ENCODE data around the gene PIGN.

The PIGN gene

DNA sequence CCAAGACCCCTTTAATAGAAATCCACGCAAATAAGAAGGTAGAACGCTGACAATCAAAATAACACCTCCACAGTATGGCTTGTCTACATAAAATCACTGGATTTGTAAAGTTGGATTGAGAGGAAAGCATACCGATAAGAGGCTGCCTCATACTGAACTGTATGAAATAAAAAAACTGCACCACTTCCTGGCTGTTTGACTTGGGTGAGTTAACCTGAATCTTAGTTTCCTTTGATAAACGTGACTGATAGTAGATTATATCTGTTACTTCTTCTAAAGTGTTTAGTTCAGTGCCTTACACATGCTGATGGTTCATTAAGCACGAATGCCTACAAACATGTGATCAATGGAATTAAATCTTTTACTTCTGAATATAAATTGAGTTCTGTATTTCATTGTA is 153.6 kb downstream of the PIGN start:
- no peak overlapping the region for H3K4me3 Mint-ChIP-seq
- no peaks in the 10 kb centered on the region for H3K9me3 Mint-ChIP-seq
- H3K27ac Mint-ChIP-seq (ENCODE audit: low read depth): no peak overlapping the region
- H3K27me3 Mint-ChIP-seq: no peaks in the 10 kb centered on the region
- no peaks in the 10 kb centered on the region for H3K4me1 Mint-ChIP-seq
- no peak for ATAC-seq (replicated peaks; ENCODE audit: extremely low read depth, poor library complexity, severe bottlenecking)
- no peaks in the 10 kb centered on the region for H3K36me3 Mint-ChIP-seq (ENCODE audit: insufficient read depth)
- DNase-seq (ENCODE audit: low spot score in 2 of 2): no peak

DNA sequence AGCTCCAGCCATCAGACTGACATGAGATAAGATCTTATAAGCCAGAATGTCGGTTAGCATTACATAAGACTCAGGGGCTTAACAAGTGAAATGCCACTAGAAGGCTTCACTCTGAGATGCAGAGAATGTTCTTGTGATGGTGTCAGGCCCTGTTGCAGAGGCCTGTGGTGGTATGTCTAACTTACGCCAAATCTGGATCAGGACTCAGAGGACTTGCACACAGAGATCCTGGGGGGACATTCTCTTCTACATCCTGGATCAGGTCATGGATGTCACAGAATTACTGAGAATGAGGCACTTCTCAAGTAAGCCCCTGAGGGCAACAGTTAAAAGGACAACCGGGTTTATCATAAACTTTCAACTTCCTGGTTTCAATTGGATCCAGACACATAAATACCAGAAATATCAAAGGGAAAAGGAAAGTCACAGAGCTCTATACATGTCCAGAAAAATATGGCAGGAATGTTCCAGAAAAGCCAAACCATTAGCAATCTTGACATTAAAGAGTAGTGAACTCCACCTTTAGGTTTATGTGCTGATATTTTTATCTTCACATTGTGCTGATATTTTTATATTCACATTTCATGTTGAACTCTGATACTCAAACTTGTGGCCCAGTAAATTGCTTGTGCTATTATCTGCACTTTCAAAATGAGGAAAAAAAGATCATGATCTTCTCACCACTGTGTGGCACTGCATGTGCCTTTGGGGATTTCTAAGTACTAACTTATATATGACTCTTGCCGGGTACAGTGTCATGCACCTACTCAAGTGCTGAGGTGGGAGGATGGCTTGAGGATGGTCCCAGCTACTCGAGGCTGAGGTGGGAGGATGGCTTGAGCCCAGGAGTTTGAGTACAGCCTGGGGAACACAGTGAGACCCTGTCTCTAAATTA is 156.5 kb downstream of the PIGN start:
- Mint-ChIP-seq H3K4me1 (no peaks in the 10 kb centered on the region), H3K9me3 (no peaks in the 10 kb centered on the region), H3K4me3 (no peak overlapping the region), H3K36me3 (ENCODE audit: insufficient read depth) (no peaks in the 10 kb centered on the region), H3K27ac (ENCODE audit: low read depth) (no peak overlapping the region), H3K27me3 (peaks cover 10% of the 10 kb centered on the region)
- DNase-seq (ENCODE audit: low spot score in 2 of 2) (no peak), ATAC-seq (replicated peaks; ENCODE audit: extremely low read depth, poor library complexity, severe bottlenecking) (no peak)

DNA sequence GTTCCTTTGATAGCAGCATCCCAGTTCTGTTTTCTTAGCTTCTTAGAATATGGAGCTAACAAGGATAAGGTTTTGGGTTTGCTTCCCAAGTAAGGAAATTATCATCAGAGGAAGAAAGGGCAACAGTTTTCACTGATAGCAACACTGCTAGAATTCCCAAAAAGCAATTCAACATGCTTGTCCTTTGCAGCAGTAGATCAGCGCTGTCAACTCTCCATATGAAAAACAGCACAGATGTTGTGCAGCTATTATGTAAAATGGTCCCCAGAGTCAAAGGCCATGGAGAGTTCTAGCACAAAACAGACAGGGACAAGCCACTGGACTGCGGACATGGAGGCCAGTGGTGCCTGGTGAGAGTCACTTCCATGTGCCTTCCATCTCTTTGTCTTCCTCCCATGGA is 158.1 kb downstream of the PIGN start:
- Mint-ChIP-seq H3K27ac (ENCODE audit: low read depth) (no peak overlapping the region), H3K9me3 (no peaks in the 10 kb centered on the region), H3K27me3 (peaks cover 22% of the 10 kb centered on the region), H3K4me3 (no peak overlapping the region), H3K4me1 (no peaks in the 10 kb centered on the region), H3K36me3 (ENCODE audit: insufficient read depth) (no peaks in the 10 kb centered on the region)
- no peak for ATAC-seq (replicated peaks; ENCODE audit: extremely low read depth, poor library complexity, severe bottlenecking)
- no peak for DNase-seq (ENCODE audit: low spot score in 2 of 2)

DNA sequence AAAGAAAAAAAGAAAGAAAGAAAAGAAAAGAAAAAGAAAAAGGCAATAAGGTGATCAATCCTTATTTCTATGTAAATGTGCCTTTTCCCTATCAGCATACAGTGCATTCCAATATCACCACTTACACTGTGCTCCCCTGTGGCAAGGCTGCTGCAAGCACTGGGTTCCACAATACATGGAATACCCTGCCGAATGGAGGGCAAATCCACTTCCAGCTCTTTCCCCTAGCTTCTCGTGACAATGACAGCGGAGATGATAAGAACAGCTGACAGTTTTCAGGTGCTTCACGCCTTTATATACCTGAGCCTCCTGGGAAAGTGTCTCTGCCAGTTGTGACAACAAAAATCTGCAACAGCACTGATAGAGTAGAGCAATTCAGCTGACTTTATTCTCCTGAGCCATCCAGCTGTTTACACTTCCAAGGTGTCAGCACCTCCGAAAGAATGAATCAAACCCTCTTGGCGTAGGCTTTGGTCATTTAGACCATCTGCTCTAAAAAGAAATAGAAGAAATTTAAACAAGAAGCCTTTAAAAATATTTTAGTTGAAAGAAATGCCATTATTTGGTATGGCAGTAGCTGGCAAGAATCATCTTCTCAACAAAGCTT is 158.8 kb downstream of the PIGN start:
- Mint-ChIP-seq H3K27ac (ENCODE audit: low read depth) (no peak overlapping the region), H3K4me1 (no peaks in the 10 kb centered on the region), H3K27me3 (peaks cover 22% of the 10 kb centered on the region), H3K9me3 (no peaks in the 10 kb centered on the region), H3K36me3 (ENCODE audit: insufficient read depth) (no peaks in the 10 kb centered on the region), H3K4me3 (no peak overlapping the region)
- DNase-seq (ENCODE audit: low spot score in 2 of 2): no peak
- no peak for ATAC-seq (replicated peaks; ENCODE audit: extremely low read depth, poor library complexity, severe bottlenecking)

DNA sequence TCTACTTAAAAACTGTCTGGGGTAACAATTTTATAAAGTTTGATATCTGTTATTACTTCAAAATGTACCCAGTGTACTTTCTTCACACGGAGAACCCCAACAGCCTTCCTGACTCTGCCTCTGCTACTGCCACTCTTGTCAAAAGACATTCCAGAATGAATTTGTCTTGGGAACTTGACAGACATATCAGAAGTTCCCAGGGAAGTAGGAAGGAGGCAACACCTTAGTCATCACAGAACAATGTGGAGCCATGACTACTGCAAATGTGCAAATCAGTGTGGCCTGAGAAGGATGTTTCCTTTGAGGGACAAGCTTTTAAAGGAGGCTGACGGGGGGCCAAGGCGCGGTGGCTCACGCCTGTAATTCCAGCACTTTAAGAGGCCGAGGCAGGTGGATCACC is 160.3 kb downstream of the PIGN start:
- no peak overlapping the region for H3K27ac Mint-ChIP-seq (ENCODE audit: low read depth)
- H3K4me1 Mint-ChIP-seq: no peaks in the 10 kb centered on the region
- peaks cover 22% of the 10 kb centered on the region for H3K27me3 Mint-ChIP-seq
- no peak for DNase-seq (ENCODE audit: low spot score in 2 of 2)
- H3K4me3 Mint-ChIP-seq: no peak overlapping the region
- H3K36me3 Mint-ChIP-seq (ENCODE audit: insufficient read depth): no peaks in the 10 kb centered on the region
- no peaks in the 10 kb centered on the region for H3K9me3 Mint-ChIP-seq
- no peak for ATAC-seq (replicated peaks; ENCODE audit: extremely low read depth, poor library complexity, severe bottlenecking)

DNA sequence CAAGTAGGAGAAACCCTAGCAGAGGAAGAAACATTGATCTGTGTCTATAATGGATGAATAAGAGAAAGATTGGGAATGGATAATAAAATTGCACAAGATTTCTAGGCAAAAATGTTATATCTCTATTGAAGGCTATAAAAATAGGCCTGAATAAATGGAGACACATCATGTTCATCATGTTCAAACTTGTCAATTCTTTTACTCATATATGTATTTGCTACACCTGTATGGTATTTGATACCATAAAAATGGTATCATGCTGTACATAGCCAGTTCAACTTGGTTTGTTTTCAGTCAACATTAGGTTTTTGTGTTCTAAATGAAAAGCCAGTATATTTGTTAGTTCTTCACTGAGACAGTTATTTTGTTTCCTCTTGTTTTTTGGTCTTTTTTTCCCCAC is 161.9 kb downstream of the PIGN start:
- Mint-ChIP-seq H3K4me1 (no peaks in the 10 kb centered on the region), H3K4me3 (no peak overlapping the region), H3K36me3 (ENCODE audit: insufficient read depth) (no peaks in the 10 kb centered on the region), H3K27me3 (peaks cover 22% of the 10 kb centered on the region), H3K9me3 (no peaks in the 10 kb centered on the region), H3K27ac (ENCODE audit: low read depth) (no peak overlapping the region)
- ATAC-seq (replicated peaks; ENCODE audit: extremely low read depth, poor library complexity, severe bottlenecking): no peak
- no peak for DNase-seq (ENCODE audit: low spot score in 2 of 2)

DNA sequence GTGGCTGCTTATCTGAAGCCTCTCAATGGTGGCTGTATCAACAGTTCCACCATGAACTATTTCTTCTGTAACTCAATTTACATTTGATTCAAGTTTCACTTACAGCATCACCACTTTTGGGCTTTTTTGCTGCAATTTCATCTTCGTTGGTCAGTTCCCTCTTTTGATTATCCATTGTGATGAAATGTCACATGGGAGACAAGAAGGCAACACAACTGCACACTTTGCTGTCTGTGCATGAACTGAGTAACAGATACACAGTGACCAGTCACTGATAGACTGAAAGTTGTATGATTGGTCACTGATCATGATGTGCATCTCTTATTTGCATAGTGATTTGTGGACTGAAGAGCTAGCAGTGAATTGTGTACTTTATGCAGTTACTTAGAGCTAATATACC is 163.3 kb downstream of the PIGN start:
- H3K4me1 Mint-ChIP-seq: no peaks in the 10 kb centered on the region
- no peak for DNase-seq (ENCODE audit: low spot score in 2 of 2)
- H3K4me3 Mint-ChIP-seq: no peak overlapping the region
- H3K9me3 Mint-ChIP-seq: no peaks in the 10 kb centered on the region
- no peaks in the 10 kb centered on the region for H3K36me3 Mint-ChIP-seq (ENCODE audit: insufficient read depth)
- ATAC-seq (replicated peaks; ENCODE audit: extremely low read depth, poor library complexity, severe bottlenecking): no peak
- peaks cover 36% of the 10 kb centered on the region for H3K27me3 Mint-ChIP-seq
- H3K27ac Mint-ChIP-seq (ENCODE audit: low read depth): no peak overlapping the region

DNA sequence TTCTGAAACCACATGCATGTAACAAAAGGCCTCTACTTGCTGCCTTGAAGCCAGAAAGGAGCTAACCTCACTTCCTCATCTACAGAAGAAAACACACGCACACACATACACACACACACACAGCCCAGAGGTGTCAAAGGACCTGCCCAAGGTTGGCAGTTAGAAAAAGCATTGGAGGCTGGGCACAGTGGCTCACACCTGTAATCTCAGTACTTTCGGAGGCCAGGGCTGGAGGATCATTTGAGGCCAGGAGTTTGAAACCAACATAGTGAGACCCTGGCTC is 168.2 kb downstream of the PIGN start:
- Mint-ChIP-seq H3K27me3 (peaks cover 17% of the 10 kb centered on the region), H3K27ac (ENCODE audit: low read depth) (no peak overlapping the region), H3K4me1 (no peaks in the 10 kb centered on the region), H3K9me3 (no peaks in the 10 kb centered on the region), H3K36me3 (ENCODE audit: insufficient read depth) (no peaks in the 10 kb centered on the region), H3K4me3 (no peak overlapping the region)
- no peak for DNase-seq (ENCODE audit: low spot score in 2 of 2)
- no peak for ATAC-seq (replicated peaks; ENCODE audit: extremely low read depth, poor library complexity, severe bottlenecking)

DNA sequence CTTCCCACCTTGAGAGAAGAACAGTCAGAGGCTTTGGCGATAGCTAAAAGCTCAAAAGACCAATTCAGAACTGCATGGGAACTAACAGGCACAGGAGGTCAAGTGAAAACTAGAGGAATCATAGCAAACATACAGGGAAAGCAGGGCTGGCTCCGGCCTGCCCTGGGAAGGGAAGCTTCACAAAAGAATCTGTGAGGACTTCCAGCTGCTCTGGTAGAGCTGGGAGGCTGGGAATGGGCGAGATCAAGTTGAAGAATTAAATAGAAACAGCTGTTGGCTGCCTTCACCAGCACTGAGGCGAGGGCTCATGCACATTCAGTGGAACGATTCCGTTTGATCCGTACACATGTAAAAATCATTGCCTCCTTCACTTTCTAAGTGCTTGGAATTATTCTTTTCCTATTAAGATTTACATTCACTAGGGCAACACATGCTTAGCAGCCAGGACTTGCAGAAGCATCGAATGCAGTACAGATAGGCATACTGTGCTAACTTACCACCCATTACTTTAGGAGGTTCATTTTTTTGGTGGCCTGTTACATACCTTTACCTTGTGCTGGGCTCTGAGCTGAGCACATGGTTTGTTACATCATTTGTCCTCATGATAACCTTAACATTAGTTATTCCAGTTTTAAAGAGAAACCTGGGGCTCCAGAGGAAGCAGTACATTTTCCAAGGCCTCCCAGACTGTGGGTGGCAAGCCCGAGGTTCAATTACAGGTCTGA is 168.7 kb downstream of the PIGN start:
- peaks cover 17% of the 10 kb centered on the region for H3K27me3 Mint-ChIP-seq
- no peak overlapping the region for H3K27ac Mint-ChIP-seq (ENCODE audit: low read depth)
- no peaks in the 10 kb centered on the region for H3K4me1 Mint-ChIP-seq
- no peaks in the 10 kb centered on the region for H3K9me3 Mint-ChIP-seq
- ATAC-seq (replicated peaks; ENCODE audit: extremely low read depth, poor library complexity, severe bottlenecking) (no peak), DNase-seq (ENCODE audit: low spot score in 2 of 2) (no peak)
- H3K4me3 Mint-ChIP-seq: no peak overlapping the region
- no peaks in the 10 kb centered on the region for H3K36me3 Mint-ChIP-seq (ENCODE audit: insufficient read depth)

DNA sequence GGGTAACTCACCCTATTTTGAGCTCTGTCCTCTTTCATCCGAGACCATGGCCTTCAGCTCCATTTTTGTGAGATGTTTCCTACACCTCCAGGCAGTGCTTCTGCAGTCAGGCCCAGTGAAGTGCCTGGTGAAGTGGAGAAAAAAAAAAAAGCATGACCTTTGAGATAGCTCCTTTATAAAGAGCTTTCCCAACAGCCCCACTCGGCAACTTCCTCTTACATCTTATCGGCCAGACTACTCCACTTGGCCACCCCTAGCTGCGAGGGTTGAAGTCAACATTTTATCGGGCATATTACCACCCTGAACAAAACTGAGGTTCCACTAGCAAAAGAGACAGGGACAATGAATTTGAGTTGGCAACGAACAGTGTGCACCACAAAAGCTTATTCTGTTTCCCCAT is 169.2 kb downstream of the PIGN start:
- ATAC-seq (replicated peaks; ENCODE audit: extremely low read depth, poor library complexity, severe bottlenecking): no peak
- no peak for DNase-seq (ENCODE audit: low spot score in 2 of 2)
- Mint-ChIP-seq H3K27ac (ENCODE audit: low read depth) (no peak overlapping the region), H3K27me3 (peaks cover 17% of the 10 kb centered on the region), H3K4me3 (no peak overlapping the region), H3K4me1 (no peaks in the 10 kb centered on the region), H3K9me3 (no peaks in the 10 kb centered on the region), H3K36me3 (ENCODE audit: insufficient read depth) (no peaks in the 10 kb centered on the region)

DNA sequence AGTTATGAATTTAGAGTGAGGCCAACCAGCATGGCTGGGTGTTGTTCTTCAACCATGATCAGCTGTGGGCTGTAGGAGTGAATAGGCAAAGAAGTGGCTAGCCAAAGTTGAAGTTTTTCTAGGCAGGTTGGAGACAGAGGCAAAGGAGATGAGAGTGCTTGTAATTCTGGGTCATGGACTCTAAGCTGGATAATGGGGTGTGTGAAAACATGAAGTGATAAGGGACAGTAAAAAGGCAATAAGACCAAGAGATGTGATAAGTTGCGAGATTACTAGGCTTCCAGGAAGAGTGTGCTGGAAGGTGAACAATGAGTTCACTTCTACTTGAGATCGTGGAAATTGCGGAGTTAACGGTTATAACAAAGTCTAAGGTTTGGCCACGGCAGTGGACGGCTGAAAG is 175.4 kb downstream of the PIGN start:
- Mint-ChIP-seq H3K36me3 (ENCODE audit: insufficient read depth) (no peaks in the 10 kb centered on the region), H3K27me3 (peaks cover 20% of the 10 kb centered on the region), H3K27ac (ENCODE audit: low read depth) (no peak overlapping the region), H3K9me3 (no peaks in the 10 kb centered on the region), H3K4me3 (no peak overlapping the region), H3K4me1 (no peaks in the 10 kb centered on the region)
- ATAC-seq (replicated peaks; ENCODE audit: extremely low read depth, poor library complexity, severe bottlenecking): no peak
- DNase-seq (ENCODE audit: low spot score in 2 of 2): no peak

DNA sequence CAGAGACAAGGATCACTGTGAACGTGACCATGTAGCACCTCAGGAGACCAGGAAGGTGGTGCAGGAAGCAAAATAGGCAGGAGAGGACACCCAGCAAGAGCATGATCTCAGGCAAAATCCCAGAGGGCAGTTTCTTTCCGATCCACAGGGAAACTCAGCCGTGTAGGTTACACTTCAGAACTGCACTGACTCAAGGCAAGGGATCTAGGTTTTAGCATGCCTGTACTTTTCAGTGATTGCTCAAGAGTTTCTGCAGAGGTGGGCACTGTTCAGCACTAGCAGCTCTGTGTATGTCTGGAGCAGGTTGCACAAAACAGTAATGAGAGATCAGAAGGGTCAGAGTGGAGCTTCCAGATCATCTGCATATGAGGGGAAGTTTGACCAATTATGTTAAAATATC is 177.3 kb downstream of the PIGN start:
- H3K36me3 Mint-ChIP-seq (ENCODE audit: insufficient read depth): no peaks in the 10 kb centered on the region
- no peak for ATAC-seq (replicated peaks; ENCODE audit: extremely low read depth, poor library complexity, severe bottlenecking)
- H3K27me3 Mint-ChIP-seq: peaks cover 20% of the 10 kb centered on the region
- no peak for DNase-seq (ENCODE audit: low spot score in 2 of 2)
- H3K9me3 Mint-ChIP-seq: no peaks in the 10 kb centered on the region
- no peak overlapping the region for H3K27ac Mint-ChIP-seq (ENCODE audit: low read depth)
- H3K4me3 Mint-ChIP-seq: no peak overlapping the region
- no peaks in the 10 kb centered on the region for H3K4me1 Mint-ChIP-seq

DNA sequence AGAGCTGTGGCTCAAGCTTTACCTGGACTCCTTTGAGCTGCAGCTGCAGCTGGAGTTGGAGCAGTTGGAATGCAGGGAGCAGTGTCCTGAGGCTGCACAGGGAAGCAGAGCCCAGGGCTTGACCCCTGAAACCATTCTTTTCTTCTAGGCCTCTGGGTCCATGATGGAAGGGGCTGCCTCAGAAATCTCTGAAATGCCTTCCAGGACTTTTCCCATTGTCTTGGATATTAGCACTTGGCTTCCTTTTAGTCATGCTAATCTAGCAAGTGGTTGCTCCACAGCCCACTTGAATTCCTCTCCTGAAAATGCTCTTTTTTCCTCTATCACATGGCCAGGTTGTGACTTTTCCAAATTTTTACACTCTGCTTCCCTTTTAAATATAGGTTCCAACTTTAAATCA is 185.5 kb downstream of the PIGN start:
- ATAC-seq (replicated peaks; ENCODE audit: extremely low read depth, poor library complexity, severe bottlenecking) (no peak), DNase-seq (ENCODE audit: low spot score in 2 of 2) (no peak)
- peaks cover 6% of the 10 kb centered on the region for H3K9me3 Mint-ChIP-seq
- H3K27me3 Mint-ChIP-seq: peaks cover 16% of the 10 kb centered on the region
- H3K4me3 Mint-ChIP-seq: no peak overlapping the region
- no peaks in the 10 kb centered on the region for H3K4me1 Mint-ChIP-seq
- no peaks in the 10 kb centered on the region for H3K36me3 Mint-ChIP-seq (ENCODE audit: insufficient read depth)
- no peak overlapping the region for H3K27ac Mint-ChIP-seq (ENCODE audit: low read depth)

All from central memory CD8-positive, alpha-beta T cell (primary cell).